ENCODE data around the gene IL36RN. TPM values are rescaled to one million over a fixed set of nuclear protein-coding genes. Genes with fewer than 3 reads are reported as not detected.
"Not testable (repeated sequence)": the region's sequence is repeated elsewhere in the genome, so short reads cannot be mapped to it uniquely, and the experiment has no call there.

IL36RN gene
- total RNA-seq, 1 donor from 2014 or later, result not detected

DNA sequence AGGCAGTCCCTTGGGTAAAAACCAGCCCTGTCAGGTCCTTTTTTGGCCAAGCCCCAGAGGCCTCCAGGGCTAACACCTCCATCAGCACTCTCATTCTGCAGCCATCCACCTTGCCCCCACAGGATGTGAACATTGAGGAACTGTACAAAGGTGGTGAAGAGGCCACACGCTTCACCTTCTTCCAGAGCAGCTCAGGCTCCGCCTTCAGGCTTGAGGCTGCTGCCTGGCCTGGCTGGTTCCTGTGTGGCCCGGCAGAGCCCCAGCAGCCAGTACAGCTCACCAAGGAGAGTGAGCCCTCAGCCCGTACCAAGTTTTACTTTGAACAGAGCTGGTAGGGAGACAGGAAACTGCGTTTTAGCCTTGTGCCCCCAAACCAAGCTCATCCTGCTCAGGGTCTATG, 16.0 kb downstream of the IL36RN start:
- no peak for DNase-seq (ENCODE audit: low spot score)

DNA sequence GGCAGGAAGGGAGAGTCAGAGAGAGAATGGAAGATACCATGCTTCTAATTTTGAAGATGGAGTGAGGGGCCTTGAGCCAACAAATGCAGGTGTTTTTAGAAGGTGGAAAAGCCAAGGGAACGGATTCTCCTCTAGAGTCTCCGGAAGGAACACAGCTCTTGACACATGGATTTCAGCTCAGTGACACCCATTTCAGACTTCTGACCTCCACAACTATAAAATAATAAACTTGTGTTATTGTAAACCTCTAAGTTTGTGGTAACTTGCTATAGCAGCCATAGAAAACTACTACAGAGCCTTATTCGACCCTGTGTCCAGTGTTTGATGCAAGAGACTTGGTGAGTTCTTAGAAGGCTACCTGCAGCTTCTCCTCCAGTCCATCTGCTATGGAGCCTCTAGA, 16.6 kb downstream of the IL36RN start:
- DNase-seq (ENCODE audit: low spot score), result no peak

DNA sequence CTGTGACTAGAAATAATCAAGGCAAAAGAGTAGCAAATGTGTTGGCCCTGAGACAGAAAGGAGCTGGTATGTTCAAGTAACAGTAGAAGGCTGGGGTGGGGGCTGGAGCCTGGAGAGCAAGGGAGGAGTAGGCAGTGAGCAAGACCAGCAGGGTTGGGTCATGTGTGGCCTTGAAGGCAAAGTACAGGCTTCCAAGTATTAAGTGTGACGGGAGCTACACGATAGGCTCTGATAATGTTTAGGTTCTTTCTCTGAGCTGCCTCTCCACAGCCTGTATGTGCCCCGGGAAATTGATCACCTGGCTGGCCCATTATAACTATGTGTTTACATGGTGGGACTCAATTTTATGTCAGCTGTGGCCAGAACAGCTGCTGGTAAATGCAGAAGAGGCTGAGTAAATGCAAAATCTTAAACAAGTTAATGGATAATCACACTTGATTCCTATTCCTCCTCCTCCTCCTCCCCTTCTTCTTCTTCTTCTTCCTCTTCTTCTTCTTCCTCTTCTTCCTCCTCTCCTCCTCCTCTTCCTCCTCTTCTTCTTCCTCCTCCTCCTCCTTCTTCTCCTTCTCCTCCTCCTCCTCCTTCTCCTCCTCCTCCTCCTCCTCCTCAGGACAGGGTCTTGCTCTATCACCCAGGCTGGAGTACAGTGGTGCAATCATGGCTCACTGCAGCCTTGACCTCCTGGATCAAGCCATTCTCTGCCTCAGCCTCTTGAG, 18.1 kb downstream of the IL36RN start:
- no peak for DNase-seq (ENCODE audit: low spot score)

DNA sequence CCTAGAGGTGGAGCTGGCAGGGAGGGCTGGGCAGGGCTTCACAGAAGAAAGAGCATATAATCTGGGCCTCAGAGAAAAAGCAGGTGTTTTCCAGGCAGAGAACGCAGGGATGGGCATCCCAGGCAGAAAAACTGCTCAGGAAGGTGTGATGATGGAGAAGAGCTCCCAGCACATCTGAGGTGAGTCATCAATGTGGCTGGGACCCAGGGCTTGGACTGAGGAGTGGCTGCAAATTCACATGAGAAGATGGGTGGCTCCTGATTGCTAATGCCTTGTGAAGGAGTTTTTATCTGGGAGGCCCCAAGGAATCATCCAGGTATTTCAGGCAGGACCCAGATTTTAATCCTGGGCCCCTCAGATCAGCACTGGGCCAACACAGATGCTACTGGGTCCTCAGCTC, 18.9 kb downstream of the IL36RN start:
- DNase-seq (ENCODE audit: low spot score), result peak; percentile 56

DNA sequence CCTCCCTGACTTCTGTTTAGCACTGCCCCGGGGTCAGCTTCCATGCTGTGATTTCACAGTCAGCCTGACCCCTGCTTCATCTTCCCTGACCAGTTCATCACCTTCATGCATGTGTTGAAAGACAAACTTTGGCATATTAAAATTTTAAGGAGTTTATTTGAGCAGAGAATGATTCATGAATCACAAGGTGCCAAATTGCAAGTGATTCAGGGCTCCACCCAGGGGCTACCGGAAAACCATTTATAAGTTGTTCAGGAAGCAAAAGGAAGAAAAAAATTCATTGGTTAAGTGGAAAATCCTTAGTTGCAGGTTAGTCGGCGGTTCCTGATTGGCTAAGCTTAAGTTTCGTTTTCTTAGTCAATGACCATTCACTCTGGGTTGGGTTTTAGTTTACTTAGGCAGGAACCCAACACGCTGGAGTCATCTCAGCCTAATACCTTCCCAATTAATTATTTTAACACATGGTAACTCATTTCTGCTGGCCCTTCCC, 19.4 kb downstream of the IL36RN start:
- DNase-seq (ENCODE audit: low spot score), result peak; percentile 76

DNA sequence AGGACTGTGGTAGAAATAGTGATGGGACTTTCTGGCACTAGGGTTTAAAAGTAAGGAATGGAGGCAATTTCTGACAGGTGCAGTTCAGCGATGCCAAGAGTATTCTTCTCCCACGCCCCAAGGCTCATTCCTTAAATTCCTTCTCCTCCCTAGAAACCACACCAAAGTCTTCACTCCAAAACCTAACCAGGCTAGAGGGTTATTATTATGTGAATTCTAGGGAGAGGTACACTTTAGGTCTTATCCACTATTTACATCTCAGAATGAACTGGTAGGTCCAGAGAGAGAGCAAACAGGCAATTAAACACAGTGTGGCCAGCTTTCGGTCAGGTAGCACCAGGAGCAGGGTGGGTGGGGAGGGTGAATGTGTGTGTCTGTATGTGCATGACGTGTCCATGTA, 20.1 kb downstream of the IL36RN start:
- no peak for DNase-seq (ENCODE audit: low spot score)

DNA sequence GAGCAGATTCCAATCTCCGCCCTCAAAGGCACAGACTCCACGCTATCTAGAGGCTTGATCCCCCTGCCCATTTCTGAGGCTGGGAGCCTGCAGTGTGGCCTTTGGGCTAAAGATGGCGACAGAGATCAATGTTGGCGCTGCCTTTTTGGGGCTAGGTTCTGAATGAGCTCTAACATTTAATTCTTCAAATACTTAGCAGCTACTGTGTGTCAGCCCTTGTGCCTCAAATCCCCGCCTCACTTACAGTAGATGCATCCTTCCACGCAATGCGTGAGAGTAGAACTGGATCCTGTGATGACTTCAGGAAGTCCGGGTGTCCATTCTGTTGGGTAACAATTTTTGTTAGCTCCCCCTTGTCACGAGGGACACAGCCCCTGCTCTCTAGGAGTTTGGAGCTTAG, 21.1 kb downstream of the IL36RN start:
- DNase-seq (ENCODE audit: low spot score), result no peak

DNA sequence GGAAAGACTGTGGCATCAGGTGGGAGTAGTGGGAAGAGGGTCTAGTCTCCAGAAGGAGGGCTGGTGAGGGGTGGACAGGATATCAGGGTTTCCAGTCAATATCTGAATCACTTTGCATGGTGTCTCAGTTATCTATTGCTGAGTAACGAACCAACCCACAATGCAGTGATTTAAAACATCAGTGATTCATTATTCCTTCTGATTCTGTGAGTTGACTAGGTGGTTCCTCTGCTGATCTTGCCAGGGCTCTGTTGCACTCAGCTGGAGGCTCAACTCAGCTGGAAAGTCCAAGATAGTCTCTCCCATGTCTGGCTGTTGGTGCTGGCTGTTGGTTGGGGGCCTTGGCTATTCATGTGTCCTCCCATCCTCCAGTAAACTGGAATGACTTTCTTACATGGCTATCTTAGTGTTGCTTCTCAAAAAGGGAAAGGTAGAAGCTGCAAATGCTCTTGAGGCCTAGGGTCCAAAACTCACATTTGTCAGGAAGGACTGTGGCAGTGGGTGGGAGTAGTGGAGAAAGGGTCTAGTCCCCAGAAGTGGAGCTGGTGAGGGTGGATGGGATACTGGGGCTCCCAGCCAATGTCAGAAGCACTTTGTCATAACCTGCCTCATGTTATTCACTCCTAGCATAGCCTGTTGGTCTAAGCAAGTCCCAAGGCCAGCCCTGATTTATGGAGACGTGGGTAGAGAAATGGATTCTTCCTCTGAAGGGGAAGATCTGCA, 22.7 kb downstream of the IL36RN start:
- no peak for DNase-seq (ENCODE audit: low spot score)

DNA sequence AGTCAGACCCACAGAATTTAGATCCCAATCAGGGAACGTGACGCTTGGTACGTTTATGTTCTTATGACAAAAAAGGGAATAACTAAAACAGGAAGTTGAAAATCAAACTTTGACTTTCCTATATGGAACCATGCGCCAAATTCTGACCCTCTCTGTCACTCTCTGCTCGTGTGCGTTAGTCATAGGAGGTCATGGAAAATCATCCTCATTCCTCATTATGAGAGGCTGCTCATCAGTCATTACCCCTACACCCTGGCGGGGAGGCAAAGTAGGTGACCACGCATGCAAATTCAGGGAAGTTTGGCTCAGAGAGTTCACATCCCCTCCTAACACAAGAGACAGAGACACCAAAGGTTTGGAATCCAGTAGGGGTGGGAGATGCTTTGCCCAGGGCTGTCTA, 24.3 kb downstream of the IL36RN start:
- DNase-seq (ENCODE audit: low spot score), result no peak

DNA sequence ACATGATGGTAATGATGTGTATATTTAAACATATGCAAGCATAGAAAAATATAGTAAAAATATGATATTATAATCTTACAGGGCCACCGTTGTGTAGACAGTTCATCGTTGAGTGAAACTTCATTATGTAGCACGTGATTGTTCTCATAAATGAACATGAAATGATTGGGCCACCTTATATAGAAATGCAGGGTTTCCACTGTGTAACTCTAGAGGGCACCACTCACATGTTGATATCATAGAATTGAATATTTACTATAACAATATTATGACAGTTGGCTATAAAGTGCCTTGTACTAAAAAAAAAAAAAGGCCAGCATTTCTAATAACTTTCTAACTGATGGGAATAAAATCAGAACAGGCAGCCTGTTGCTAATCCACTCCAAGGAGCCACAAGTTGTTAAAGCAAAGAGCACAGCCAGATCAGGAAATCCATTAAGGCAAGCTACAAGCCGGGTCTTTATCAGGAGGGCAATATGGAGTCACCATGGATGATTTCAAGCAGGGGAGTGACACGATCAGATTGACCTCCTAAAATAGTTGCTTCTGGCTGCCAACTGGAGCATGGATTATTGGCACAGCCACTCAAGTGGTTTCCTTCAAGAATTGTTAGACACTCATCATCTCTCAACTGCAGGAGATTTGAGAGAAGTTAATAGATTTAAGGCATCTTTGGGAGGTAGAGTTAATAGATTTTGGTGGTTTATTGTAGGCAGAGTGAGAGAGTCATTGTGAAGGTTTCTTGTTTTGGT, 25.4 kb downstream of the IL36RN start:
- DNase-seq (ENCODE audit: low spot score), result no peak

DNA sequence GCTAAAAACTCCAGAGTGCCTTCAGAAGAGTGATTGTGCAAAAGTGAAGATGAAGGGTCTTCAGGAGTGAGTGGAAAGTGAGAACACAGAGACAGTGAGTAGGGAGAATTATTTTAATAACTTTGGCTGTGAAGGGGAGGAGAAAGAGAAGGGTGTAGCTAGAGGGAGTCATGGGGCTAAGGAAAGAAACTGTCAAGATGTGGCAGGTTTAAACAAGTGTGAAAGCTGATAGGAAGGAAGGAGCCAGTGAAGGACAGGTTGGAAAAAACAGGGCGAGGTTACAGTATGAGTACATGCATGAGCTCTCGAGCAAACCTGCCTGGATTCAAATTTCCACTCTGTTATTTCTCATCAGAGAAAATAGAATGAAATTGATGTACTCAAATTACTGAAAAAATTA, 26.5 kb downstream of the IL36RN start:
- no peak for DNase-seq (ENCODE audit: low spot score)

DNA sequence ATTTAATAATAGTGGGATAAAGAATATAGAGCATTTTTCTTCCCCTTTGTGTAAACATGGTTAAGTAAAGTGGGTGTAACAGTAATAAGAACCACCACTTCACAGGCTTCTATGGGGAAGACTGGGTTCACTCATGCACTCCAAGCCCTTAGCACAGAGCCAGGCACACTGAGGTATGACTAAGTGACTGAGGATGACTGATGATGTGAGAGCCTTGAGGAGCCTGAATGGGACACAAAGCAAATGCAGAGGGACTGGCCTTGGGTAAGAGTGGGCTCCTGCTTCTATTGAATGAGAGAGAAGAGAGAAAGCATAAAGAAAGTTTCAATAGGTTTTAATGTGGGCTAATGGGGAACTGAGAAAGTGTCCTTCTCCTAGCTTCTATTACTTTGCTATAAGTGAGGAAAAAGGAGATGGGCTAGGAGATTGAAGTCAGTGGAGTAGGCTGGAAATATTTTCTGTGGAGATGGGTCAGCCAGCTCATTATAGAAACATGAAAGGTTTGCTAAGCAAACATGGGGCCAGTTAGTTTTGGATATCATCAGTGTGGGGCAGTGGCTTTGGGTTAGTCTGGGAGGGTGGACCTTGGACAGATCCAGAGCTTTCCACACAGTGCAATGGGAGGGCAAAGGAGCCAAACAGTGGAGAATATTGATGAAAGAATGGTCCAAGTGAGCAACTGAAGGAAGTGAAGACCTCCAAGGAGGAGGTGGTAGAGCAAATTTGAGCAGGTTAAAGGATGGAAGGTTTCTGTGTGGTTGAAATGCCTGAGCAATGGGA, 29.4 kb downstream of the IL36RN start:
- no peak for DNase-seq (ENCODE audit: low spot score)

DNA sequence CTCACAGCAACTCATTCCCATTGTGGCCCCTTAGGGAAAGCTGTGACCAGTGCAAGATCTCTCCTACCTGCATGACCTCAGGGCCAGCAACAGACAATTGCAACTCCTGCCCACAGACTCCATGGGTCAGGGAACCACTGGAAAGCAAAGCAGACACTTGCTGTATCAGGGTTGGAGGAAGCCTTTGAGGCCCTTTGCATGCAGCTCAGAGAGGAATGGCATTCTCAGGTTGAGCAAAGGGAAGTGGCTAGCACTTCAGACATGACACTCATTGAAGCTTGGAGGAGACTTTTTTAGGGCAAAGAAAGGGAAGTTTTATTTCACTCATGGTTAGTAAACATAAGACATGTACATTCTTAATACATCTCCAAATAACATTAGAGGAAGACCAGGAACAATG, 30.9 kb downstream of the IL36RN start:
- DNase-seq (ENCODE audit: low spot score), result no peak

DNA sequence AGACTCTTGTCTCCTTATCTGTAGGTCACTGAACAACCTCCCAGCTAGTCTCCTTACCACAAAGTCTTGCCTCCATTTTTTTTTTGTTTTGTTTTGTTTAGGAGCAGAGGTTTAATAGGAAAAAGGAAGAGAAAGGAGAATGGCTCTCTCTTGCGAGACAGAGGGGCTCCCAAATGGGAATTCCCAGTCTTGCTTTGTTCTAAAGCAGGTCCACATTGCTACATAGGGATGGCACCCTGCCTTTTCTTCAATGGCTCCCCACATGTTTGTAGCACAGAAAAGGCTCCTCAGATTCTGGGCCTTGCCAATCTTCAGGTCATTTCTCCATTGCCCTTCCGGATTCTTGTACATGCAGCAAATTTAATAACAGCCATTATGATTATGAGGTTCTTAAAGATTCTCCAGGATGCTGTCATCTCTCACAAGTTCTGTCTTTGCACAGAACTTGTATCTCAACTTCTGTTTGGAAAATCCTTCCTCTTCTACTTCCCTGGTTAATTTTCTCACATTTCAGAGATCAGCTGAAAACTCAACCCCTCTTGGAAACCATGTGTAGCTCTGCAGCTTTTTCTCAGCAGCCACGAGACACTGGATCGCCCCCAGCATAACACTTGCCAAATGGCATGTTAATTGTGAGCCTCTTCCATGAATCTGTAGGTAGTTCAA, 32.4 kb downstream of the IL36RN start:
- DNase-seq (ENCODE audit: low spot score), result no peak

DNA sequence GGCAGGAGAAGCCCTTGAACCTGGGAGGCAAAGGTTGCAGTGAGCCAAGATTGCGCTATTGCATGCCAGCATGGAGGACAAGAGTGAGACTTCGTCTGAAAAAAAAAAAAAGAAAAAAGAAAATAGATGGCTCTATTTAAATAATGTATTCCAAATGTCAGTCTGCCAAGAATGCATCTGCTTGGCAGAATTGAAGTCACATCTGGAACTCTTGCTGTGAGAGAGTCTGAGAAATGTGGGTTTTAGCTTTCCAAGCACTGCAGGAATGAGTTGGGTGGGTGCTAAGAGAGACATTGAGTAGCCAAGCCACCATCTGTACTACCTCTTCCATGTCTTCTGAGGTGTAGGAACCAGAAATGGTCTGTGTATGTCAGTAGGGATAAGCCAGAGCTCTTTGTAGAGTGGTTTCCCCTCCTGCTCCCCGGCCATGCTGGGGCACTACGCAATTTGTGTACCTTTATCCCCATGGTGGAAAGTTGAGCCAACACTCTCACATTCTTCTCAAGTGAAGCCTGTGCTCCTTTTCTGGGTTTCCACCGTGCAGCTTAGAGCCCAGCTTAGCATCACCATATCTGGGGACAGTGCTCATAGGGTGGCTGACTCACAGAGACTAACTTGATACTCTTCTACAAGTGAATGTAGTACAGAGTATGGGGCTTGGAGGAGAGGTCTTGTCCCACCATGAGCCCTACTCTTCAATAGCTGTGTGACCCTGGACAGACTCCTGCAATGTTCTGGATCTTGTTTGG, 34.0 kb downstream of the IL36RN start:
- no peak for DNase-seq (ENCODE audit: low spot score)

DNA sequence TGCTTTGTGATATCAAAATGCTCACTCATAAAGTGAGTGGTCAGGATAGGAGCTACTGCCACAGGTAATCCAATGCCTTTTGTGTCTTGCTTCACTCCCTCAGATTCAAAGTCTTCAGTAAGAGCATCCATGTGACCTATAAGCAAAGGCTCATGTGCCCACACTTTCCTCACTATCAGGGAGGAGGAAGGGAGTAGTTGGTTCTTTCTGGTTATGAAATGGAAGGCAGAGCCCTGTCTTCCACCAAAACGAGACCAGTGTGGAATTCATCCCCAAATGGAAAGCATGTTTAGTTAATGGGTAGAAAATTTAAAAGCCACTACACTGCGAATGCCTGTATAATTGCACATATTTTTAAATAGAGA, 34.6 kb downstream of the IL36RN start:
- no peak for DNase-seq (ENCODE audit: low spot score)

DNA sequence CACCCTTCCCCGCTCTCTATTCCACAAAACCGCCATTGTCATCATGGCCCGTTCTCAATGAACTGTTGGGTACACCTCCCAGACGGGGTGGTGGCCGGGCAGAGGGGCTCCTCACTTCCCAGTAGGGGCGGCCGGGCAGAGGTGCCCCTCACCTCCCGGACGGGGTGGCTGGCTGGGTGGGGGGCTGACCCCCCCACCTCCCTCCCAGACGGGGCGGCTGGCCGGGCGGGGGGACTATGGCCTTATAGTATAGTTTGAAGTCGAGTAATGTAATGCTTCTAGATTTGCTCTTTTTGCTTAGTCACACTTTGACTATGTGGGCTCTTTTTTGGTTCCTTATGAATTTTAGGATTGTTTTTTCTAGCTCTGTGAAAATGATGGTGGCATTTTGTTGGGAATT, 37.3 kb downstream of the IL36RN start:
- not testable (repeated sequence) for DNase-seq (ENCODE audit: low spot score)

DNA sequence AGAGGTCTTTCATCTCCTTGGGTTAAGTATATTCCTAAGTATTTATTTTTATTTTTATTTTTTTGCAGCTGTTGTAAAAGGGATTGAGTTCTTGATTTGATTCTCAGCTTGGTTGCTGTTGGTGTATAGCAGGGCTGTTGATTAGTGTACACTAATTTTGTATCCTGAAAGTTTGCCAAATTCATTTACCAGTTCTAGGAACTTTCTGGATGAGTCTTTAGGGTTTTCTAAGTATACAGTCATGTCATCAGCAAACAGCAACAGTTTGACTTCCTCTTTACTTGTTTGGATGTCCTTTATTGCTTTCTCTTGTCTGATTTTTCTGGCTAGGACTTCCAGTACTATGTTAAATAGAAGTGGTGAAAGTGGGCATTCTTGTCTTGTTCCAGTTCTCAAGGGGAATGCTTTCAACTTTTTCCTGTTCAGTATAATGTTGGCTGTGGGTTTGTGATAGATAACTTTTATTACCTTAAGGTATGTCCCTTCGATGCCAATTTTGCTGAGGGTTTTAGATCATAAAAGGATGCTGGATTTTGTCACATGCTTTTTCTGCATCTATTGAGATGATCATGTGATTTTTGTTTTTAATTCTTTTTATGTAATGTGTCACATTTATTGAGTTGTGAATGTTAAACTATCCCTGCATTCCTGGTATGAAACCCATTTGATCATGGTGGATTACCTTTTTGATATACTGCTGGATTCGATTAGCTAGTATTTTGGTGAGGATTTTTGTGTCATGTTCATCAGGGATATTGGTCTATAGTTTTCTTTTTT, 38.0 kb downstream of the IL36RN start:
- DNase-seq (ENCODE audit: low spot score), result not testable (repeated sequence)

DNA sequence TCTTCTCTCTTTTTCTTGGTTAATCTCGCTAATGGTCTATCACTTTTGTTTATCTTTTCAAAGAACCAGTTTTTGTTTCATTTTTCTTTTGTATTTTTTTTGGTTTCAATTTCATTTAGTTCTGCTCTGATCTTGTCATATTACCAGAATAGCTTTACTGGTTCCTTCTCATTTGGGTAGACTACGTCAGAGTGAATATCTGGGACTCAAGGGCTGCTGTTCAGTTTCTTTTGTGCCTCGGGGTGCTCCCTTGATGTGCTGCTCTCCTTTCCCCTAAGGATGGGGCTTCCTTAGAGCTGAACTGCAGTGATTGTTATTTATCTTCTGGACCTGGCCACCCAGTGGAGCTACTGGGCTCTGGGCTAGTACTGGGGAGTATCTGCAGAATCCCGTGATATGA, 39.0 kb downstream of the IL36RN start:
- no peak for DNase-seq (ENCODE audit: low spot score)

DNA sequence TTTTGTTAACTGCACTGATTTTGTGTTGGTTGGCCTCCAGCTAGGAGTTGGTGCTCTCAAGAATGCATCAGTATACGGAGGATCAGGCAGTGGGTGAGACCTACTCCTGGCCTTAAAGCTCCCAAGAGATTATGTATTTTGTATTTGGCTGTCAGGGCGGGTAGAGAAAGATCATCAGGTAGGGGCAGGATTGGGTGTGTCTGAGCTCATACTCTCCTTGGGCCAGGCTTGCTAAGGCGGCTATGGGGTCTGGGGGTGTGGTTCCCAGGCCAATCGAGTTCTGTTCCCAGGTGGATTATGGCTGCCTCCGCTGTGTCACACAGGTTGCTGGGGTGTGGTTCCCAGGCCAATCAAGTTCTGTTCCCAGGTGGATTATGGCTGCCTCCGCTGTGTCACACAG, 39.5 kb downstream of the IL36RN start:
- no peak for DNase-seq (ENCODE audit: low spot score)

All from mucosa of gallbladder (tissue), 1 donor.